ENCODE measurements around the gene VAMP5.
A peak's percentile ranks its signal among the peaks of the same experiment; 100 is the strongest.

VAMP5 gene

GRCh38 chr2:85579266-85579935 is 4.8 kb upstream of the VAMP5 start:
- H3K27ac ChIP-seq: no peak overlapping the region

DNA sequence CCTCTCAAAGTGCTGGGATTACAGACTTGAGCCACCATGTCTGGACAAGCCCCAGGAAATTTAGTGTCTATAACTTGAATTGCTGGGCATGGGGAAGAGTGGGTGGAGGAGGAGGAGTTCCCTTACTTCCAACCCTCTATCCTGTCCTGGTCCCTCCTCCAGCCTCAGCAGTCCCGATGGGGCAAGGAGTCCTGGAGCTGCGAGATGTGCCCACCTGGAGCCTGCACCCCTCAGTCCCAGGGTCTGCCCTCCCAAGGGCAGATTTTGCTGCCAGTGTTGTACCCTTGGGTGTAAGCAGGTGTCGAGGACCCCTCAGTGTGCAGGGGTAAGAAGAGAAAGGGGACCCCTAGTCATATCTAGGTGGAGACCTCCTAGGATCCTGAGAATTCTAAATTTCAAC is 4.0 kb upstream of the VAMP5 start:
- DNase-seq: no peak
- Histone ChIP-seq H3K27me3 (replicated peaks) (no peaks in the 10 kb centered on the region), H3K36me3 (replicated peaks) (no peaks in the 10 kb centered on the region), H3K4me3 (ENCODE audit: low read depth, low read length) (no peak overlapping the region), H3K27ac (no peak overlapping the region)
- TF ChIP-seq, protein P1, sequence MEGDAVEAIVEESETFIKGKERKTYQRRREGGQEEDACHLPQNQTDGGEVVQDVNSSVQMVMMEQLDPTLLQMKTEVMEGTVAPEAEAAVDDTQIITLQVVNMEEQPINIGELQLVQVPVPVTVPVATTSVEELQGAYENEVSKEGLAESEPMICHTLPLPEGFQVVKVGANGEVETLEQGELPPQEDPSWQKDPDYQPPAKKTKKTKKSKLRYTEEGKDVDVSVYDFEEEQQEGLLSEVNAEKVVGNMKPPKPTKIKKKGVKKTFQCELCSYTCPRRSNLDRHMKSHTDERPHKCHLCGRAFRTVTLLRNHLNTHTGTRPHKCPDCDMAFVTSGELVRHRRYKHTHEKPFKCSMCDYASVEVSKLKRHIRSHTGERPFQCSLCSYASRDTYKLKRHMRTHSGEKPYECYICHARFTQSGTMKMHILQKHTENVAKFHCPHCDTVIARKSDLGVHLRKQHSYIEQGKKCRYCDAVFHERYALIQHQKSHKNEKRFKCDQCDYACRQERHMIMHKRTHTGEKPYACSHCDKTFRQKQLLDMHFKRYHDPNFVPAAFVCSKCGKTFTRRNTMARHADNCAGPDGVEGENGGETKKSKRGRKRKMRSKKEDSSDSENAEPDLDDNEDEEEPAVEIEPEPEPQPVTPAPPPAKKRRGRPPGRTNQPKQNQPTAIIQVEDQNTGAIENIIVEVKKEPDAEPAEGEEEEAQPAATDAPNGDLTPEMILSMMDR (IDR thresholded peaks at IDR 0.05; ENCODE audit: low read depth, low read length, missing control alignments): no peak
- in situ Hi-C loops (cut with HindIII; ENCODE audit: low pct_ligation_motif_present, low sequenced_read_pairs): no loop called here

More at GRCh38 chr2:85579266-85579935, 4.8 kb upstream of the VAMP5 start:
- no peak for DNase-seq
- TF ChIP-seq, protein P1 (IDR thresholded peaks at IDR 0.05; ENCODE audit: low read depth, low read length, missing control alignments): no peak
- no peaks in the 10 kb centered on the region for H3K27me3 ChIP-seq (replicated peaks)
- H3K36me3 ChIP-seq (replicated peaks): no peaks in the 10 kb centered on the region
- H3K4me3 ChIP-seq (ENCODE audit: low read depth, low read length): no peak overlapping the region
- in situ Hi-C loops (cut with HindIII; ENCODE audit: low pct_ligation_motif_present, low sequenced_read_pairs): no loop called here

DNA sequence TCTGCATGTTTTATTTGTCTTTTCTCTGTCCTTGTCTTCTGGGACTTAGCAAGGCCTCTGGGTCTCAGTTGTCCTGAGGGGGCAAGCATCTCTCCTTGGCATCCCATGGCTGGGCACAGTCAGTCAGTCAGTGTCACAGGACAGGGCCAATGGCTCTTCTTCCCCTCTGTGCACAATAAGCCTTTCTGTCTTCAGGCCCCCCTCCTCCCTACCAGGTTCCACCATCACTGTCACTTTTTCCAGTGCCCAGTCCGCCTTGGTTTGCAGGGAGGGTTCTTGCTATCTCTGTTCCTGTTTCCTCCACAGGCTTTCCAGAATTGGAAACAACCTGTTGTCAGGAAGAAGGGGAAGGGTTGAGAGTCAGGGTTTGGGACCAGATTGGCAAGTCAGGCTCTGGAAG is 1.7 kb upstream of the VAMP5 start:
- in situ Hi-C loops (cut with HindIII; ENCODE audit: low pct_ligation_motif_present, low sequenced_read_pairs): no loop called here
- no peak for DNase-seq
- TF ChIP-seq, protein P1 (IDR thresholded peaks at IDR 0.05; ENCODE audit: low read depth, low read length, missing control alignments): no peak
- H3K36me3 ChIP-seq (replicated peaks): no peaks in the 10 kb centered on the region
- H3K4me3 ChIP-seq (ENCODE audit: low read depth, low read length): no peak overlapping the region
- H3K27me3 ChIP-seq (replicated peaks): no peaks in the 10 kb centered on the region
- H3K27ac ChIP-seq: no peak overlapping the region

- H3K27ac ChIP-seq: no peak overlapping the region
- DNase-seq: no peak
These were observed 421 bp upstream of the VAMP5 start for GRCh38 chr2:85583667-85584353.

DNA sequence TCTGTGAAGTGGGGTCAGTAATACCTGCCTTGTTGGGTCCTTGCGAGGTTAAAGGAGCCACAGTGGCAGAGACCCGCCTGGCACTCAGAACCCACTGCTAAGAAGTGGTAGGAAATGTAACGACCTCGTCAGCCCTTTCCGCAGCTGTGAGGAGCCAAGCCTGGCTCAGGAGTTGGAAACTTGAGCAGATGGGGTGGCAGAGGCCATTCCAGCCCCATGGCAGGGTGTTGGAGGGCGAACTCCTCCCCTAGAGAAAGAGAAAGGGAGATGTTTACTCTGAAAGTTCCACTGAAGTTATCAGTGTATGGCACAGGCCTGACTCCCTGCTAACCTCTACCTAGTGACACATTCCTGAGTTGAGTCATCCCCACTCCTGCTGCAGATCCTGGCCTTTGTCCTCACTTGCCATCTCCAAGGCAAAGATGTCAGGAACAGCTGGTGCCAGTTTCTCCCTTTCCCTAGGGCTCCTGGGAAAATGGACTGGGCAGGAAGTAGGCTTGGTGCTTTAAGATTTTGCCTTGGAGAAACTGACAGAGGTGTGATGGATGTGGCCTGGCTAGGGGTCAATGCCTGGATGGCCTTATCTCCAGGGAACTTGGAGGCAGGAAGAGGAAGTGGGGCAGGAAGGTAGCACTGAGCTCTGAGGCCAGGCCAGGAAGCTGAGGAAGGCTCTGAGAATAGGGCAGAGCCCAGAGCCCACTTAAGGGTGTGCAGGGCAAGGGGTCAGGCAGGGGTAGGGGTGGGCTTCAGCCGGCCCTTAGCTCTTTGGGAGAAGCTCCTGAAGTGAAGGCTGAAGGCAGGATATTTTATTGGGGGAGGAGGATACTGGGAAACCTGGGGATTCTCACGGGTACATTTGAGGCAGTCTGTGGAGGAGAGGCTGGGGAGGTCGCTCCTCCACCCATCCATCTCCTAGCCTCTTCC is 888 bp downstream of the VAMP5 start:
- H3K27ac ChIP-seq: no peak overlapping the region
- in situ Hi-C loops (cut with HindIII; ENCODE audit: low pct_ligation_motif_present, low sequenced_read_pairs): no loop called here
- TF ChIP-seq, protein P1 (IDR thresholded peaks at IDR 0.05; ENCODE audit: low read depth, low read length, missing control alignments): no peak
- DNase-seq: no peak
- peak overlapping the region; percentile 58 for H3K4me3 ChIP-seq (ENCODE audit: low read depth, low read length)
- no peaks in the 10 kb centered on the region for H3K27me3 ChIP-seq (replicated peaks)
- H3K36me3 ChIP-seq (replicated peaks): no peaks in the 10 kb centered on the region

More at GRCh38 chr2:85583667-85584353, 421 bp upstream of the VAMP5 start:
- TF ChIP-seq, protein P1 (IDR thresholded peaks at IDR 0.05; ENCODE audit: low read depth, low read length, missing control alignments): no peak
- in situ Hi-C loops (cut with HindIII; ENCODE audit: low pct_ligation_motif_present, low sequenced_read_pairs): no loop called here
- Histone ChIP-seq H3K4me3 (ENCODE audit: low read depth, low read length) (peak overlapping the region; percentile 58), H3K27me3 (replicated peaks) (no peaks in the 10 kb centered on the region), H3K36me3 (replicated peaks) (no peaks in the 10 kb centered on the region)

All from brain microvascular endothelial cell (primary cell).